ENCODE measurements around the gene ZFPM1.

ZFPM1 gene

DNA sequence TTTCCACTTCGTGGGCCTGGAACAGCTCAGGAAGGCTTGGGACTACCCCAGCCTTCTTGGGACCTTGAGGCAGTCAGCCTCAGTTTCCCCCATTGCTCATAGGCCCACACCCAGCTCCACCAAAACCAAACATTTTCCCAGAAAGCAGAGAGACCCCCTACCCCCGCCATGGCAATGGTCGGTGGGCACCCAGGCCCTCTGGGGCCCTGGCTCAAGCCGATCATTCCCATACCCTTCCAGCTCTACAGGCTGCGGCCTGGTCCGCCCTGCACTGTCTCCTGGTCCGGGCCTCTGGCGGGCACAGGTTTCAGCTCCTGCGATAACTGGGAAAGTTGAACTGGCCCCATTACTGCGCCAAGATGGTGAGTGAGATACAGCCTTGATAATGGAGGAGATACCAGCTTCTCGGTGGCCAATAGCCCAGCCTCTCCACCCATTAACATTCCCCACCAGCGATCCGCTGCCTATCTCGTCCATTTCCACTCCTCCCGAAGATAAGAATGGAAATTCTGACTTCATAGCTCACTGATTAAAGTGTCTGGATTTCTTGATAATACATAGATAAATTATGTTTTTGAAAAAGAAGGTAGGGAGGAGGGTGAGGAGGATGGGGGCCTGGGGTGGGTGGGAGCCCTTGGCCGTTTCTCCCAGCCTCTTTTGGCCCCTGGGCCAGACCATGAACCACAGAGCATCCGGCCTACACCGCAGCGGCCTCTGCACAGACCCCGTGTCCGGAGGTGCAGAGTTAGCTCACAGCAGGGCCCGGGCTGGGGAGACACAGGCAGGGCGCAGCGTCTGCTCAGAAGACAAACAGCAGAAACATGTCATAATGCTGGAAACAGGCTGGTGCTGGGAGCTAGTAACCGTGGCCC is 11.6 kb downstream of the ZFPM1 start:
- no peak overlapping the region for H3K4me3 ChIP-seq (replicated peaks; ENCODE audit: low read depth, low read length)
- H3K36me3 ChIP-seq (ENCODE audit: control insufficient read depth, insufficient read depth, low read length) = no peaks in the 10 kb centered on the region
- TF ChIP-seq, protein P1, sequence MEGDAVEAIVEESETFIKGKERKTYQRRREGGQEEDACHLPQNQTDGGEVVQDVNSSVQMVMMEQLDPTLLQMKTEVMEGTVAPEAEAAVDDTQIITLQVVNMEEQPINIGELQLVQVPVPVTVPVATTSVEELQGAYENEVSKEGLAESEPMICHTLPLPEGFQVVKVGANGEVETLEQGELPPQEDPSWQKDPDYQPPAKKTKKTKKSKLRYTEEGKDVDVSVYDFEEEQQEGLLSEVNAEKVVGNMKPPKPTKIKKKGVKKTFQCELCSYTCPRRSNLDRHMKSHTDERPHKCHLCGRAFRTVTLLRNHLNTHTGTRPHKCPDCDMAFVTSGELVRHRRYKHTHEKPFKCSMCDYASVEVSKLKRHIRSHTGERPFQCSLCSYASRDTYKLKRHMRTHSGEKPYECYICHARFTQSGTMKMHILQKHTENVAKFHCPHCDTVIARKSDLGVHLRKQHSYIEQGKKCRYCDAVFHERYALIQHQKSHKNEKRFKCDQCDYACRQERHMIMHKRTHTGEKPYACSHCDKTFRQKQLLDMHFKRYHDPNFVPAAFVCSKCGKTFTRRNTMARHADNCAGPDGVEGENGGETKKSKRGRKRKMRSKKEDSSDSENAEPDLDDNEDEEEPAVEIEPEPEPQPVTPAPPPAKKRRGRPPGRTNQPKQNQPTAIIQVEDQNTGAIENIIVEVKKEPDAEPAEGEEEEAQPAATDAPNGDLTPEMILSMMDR (IDR thresholded peaks at IDR 0.05; ENCODE audit: insufficient read depth, low read length, poor library complexity, severe bottlenecking) = no peak
- H3K27me3 ChIP-seq (replicated peaks; ENCODE audit: control insufficient read depth, insufficient read depth, low read length) = no peaks in the 10 kb centered on the region
- DNase-seq (ENCODE audit: extremely low read depth, insufficient read length) = peak; percentile 42

DNA sequence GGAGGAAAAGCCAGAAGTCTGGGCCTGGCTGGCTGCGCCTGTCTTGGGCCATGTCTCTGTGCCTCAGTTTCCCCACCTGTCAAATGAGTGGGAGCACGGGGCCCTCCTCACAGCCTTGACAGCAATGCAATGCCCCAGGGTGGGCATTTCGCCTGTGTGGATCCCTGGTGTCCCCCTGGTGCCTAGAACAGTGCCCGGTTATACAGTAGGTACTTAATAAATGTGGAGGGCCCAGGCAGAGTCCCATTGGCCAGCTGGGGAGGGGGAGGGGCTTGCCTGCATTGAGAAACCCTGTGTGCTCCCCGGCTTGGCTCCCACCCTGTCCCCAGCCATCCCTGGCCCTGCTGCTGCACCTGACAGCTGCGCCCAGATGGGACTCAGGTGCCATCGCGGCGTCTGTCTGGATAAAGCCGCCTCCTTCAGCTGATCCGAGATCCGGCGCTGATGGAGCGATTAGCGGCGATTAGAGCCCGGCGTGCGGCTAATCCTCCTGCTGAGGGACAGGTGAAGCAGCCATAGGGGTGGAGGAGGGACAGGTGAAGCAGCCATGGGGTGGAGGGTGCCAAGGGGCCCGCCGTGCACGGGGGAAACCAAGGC is 12.4 kb downstream of the ZFPM1 start:
- TF ChIP-seq, protein P1 (IDR thresholded peaks at IDR 0.05; ENCODE audit: insufficient read depth, low read length, poor library complexity, severe bottlenecking) = no peak
- no peaks in the 10 kb centered on the region for H3K27me3 ChIP-seq (replicated peaks; ENCODE audit: control insufficient read depth, insufficient read depth, low read length)

DNA sequence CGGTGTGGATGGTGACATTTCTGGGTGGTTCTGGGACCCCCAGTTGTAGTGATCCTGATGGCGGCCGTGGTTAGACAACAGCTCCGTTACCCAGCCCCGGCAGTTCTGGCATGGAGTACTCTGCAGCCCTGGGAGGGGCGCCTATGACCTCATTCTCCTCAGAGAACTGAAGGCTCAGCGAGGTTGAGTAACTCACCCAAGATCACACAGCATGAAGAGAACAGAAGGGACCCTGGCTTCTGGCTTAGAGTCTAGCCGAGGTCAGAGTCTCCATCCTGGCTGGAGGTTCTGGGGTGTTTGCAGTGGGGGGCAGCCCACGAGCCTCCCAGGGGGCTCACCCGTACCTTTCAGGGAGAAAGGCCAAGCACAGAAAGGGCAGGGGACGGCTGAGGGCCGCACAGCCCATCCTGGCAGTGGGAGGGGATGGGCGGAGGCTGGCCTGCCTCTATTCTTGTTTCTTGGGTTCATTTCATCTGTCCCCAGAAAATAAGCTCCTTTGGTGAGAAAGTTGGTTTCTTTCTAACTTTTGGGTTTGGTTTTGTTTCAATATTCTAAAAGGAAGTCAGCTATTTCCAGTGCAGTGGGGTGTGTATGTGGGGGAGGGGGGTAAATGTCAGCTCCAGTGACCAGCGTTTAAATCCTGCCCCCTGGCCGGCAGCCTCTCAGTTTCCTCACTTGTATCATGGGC is 13.2 kb downstream of the ZFPM1 start:
- DNase-seq (ENCODE audit: extremely low read depth, insufficient read length) = no peak
- Histone ChIP-seq H3K36me3 (ENCODE audit: control insufficient read depth, insufficient read depth, low read length) (no peaks in the 10 kb centered on the region), H3K27me3 (replicated peaks; ENCODE audit: control insufficient read depth, insufficient read depth, low read length) (no peaks in the 10 kb centered on the region), H3K4me3 (replicated peaks; ENCODE audit: low read depth, low read length) (peak overlapping the region; percentile 0; the same call in 1 of the 2 replicates)
- TF ChIP-seq, protein P1 (IDR thresholded peaks at IDR 0.05; ENCODE audit: insufficient read depth, low read length, poor library complexity, severe bottlenecking) = no peak

More for the DNA sequence above, 12.4 kb downstream of the ZFPM1 start:
- no peak for DNase-seq (ENCODE audit: extremely low read depth, insufficient read length)
- H3K36me3 ChIP-seq (ENCODE audit: control insufficient read depth, insufficient read depth, low read length) = no peaks in the 10 kb centered on the region
- H3K4me3 ChIP-seq (replicated peaks; ENCODE audit: low read depth, low read length) = no peak overlapping the region

DNA sequence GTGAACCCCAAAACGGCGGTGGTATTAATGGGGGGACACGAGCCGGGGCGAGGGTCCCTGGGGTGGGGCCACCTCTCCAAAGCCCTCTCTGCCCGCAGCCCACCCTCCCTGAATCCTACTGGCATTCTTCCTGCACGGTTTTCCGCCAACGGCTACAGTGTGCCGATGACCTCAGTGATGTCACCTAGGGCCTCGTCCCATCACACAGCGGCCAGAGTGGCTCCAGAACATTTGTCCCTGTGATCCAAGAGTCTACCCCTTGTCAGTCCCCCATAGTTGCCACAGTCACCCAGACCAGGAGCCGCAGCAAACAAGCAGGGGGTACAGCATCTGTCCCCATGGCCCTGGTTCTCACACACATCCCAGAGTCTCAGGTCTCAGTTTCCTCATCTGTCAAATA is 13.9 kb downstream of the ZFPM1 start:
- Histone ChIP-seq H3K4me3 (replicated peaks; ENCODE audit: low read depth, low read length) (no peak overlapping the region), H3K36me3 (ENCODE audit: control insufficient read depth, insufficient read depth, low read length) (no peaks in the 10 kb centered on the region), H3K27me3 (replicated peaks; ENCODE audit: control insufficient read depth, insufficient read depth, low read length) (no peaks in the 10 kb centered on the region)
- no peak for DNase-seq (ENCODE audit: extremely low read depth, insufficient read length)
- TF ChIP-seq, protein P1 (IDR thresholded peaks at IDR 0.05; ENCODE audit: insufficient read depth, low read length, poor library complexity, severe bottlenecking) = no peak

DNA sequence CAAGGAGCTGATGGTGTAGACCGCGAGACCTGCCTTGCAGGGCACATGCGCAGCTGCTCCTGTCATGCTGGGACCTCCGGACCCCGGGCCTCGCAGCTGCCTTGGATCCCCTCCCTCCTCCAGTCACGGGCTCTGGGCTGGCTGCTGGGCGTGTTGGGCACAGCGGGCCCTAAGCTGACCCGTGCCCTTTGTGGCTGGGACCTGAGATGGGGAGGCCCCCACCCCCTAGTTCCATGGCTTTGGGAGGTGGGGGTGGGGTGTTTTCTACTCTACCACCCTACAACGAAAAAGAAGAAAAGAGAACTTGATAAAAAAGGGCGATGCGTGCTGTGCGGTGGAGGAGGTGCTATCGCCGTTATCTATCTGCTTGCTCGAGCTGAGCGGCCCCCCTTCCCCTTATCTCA is 14.5 kb downstream of the ZFPM1 start:
- H3K27me3 ChIP-seq (replicated peaks; ENCODE audit: control insufficient read depth, insufficient read depth, low read length) = no peaks in the 10 kb centered on the region

More for the DNA sequence above, 14.5 kb downstream of the ZFPM1 start:
- Histone ChIP-seq H3K4me3 (replicated peaks; ENCODE audit: low read depth, low read length) (no peak overlapping the region), H3K36me3 (ENCODE audit: control insufficient read depth, insufficient read depth, low read length) (no peaks in the 10 kb centered on the region)
- TF ChIP-seq, protein P1 (IDR thresholded peaks at IDR 0.05; ENCODE audit: insufficient read depth, low read length, poor library complexity, severe bottlenecking) = no peak
- DNase-seq (ENCODE audit: extremely low read depth, insufficient read length) = no peak

All from GM06990 (cell line).